ENCODE measurements around the gene C19orf44.
"Not testable (repeated sequence)": the region's sequence is repeated elsewhere in the genome, so short reads cannot be mapped to it uniquely, and the experiment has no call there.

C19orf44 gene

GRCh38 chr19:16458391-16459341 is 37.5 kb upstream of the C19orf44 start:
- peaks cover 35% of the 10 kb centered on the region for H3K4me1 ChIP-seq (ENCODE audit: insufficient read depth, low read length)
- WGBS: 87% methylated on average over 25 of the region's 25 CpGs
- H3K27me3 ChIP-seq (ENCODE audit: insufficient read depth, low read length): no peaks in the 10 kb centered on the region
- no peaks in the 10 kb centered on the region for H3K36me3 ChIP-seq (ENCODE audit: insufficient read depth, low read length)
- no peak overlapping the region; the same call in 1 of the 2 replicates for H3K9ac ChIP-seq (ENCODE audit: low read depth, low read length)
- peak overlapping the region; percentile 58; the same call in 1 of the 2 replicates for H3K27ac ChIP-seq (ENCODE audit: low read depth, low read length)
- H3K4me3 ChIP-seq (ENCODE audit: low read length): no peak overlapping the region
- no peaks in the 10 kb centered on the region for H3K9me3 ChIP-seq (ENCODE audit: insufficient read depth, low read depth, low read length)

- no peak overlapping the region for H3K9ac ChIP-seq (ENCODE audit: low read depth, low read length)
- no peak overlapping the region for H3K4me3 ChIP-seq (ENCODE audit: low read length)
- no peaks in the 10 kb centered on the region for H3K27me3 ChIP-seq (ENCODE audit: insufficient read depth, low read length)
- H3K4me1 ChIP-seq (ENCODE audit: insufficient read depth, low read length): peaks cover 26% of the 10 kb centered on the region
- WGBS: 90% methylated on average over 3 of the region's 3 CpGs
- H3K9me3 ChIP-seq (ENCODE audit: insufficient read depth, low read depth, low read length): no peaks in the 10 kb centered on the region
- no peaks in the 10 kb centered on the region for H3K36me3 ChIP-seq (ENCODE audit: insufficient read depth, low read length)
- H3K27ac ChIP-seq (ENCODE audit: low read depth, low read length): no peak overlapping the region
These were observed 36.5 kb upstream of the C19orf44 start for GRCh38 chr19:16459680-16460079.

- Histone ChIP-seq H3K36me3 (ENCODE audit: insufficient read depth, low read length) (no peaks in the 10 kb centered on the region; the same call in 1 of the 2 replicates), H3K9me3 (ENCODE audit: insufficient read depth, low read depth, low read length) (no peaks in the 10 kb centered on the region), H3K4me1 (ENCODE audit: insufficient read depth, low read length) (peaks cover 26% of the 10 kb centered on the region), H3K4me3 (ENCODE audit: low read length) (no peak overlapping the region), H3K27me3 (ENCODE audit: insufficient read depth, low read length) (no peaks in the 10 kb centered on the region), H3K27ac (ENCODE audit: low read depth, low read length) (no peak overlapping the region), H3K9ac (ENCODE audit: low read depth, low read length) (no peak overlapping the region)
- 96% methylated on average over 8 of the region's 8 CpGs for WGBS
These were observed 35.7 kb upstream of the C19orf44 start for GRCh38 chr19:16460454-16460853.

GRCh38 chr19:16461630-16462051 is 34.6 kb upstream of the C19orf44 start:
- Histone ChIP-seq H3K36me3 (ENCODE audit: insufficient read depth, low read length) (no peaks in the 10 kb centered on the region; the same call in 1 of the 2 replicates), H3K4me3 (ENCODE audit: low read length) (no peak overlapping the region), H3K27me3 (ENCODE audit: insufficient read depth, low read length) (no peaks in the 10 kb centered on the region), H3K27ac (ENCODE audit: low read depth, low read length) (no peak overlapping the region), H3K9ac (ENCODE audit: low read depth, low read length) (no peak overlapping the region), H3K4me1 (ENCODE audit: insufficient read depth, low read length) (peaks cover 24% of the 10 kb centered on the region), H3K9me3 (ENCODE audit: insufficient read depth, low read depth, low read length) (no peaks in the 10 kb centered on the region)
- 88% methylated on average over 9 of the region's 9 CpGs for WGBS

- no peaks in the 10 kb centered on the region; the same call in 1 of the 2 replicates for H3K36me3 ChIP-seq (ENCODE audit: insufficient read depth, low read length)
- no peak overlapping the region for H3K27ac ChIP-seq (ENCODE audit: low read depth, low read length)
- H3K4me1 ChIP-seq (ENCODE audit: insufficient read depth, low read length): peaks cover 14% of the 10 kb centered on the region
- 86% methylated on average over 6 of the region's 6 CpGs for WGBS
- no peaks in the 10 kb centered on the region for H3K27me3 ChIP-seq (ENCODE audit: insufficient read depth, low read length)
- H3K9me3 ChIP-seq (ENCODE audit: insufficient read depth, low read depth, low read length): no peaks in the 10 kb centered on the region
- H3K4me3 ChIP-seq (ENCODE audit: low read length): no peak overlapping the region
- H3K9ac ChIP-seq (ENCODE audit: low read depth, low read length): no peak overlapping the region; the same call in 1 of the 2 replicates
These were observed 33.4 kb upstream of the C19orf44 start for GRCh38 chr19:16462757-16463250.

- Histone ChIP-seq H3K4me1 (ENCODE audit: insufficient read depth, low read length) (peaks cover 7% of the 10 kb centered on the region), H3K9ac (ENCODE audit: low read depth, low read length) (no peak overlapping the region), H3K9me3 (ENCODE audit: insufficient read depth, low read depth, low read length) (no peaks in the 10 kb centered on the region), H3K4me3 (ENCODE audit: low read length) (no peak overlapping the region), H3K27ac (ENCODE audit: low read depth, low read length) (no peak overlapping the region), H3K36me3 (ENCODE audit: insufficient read depth, low read length) (no peaks in the 10 kb centered on the region; the same call in 1 of the 2 replicates), H3K27me3 (ENCODE audit: insufficient read depth, low read length) (no peaks in the 10 kb centered on the region)
- WGBS: 92% methylated on average over 6 of the region's 6 CpGs
These were observed 32.7 kb upstream of the C19orf44 start for GRCh38 chr19:16463341-16463990.

- Histone ChIP-seq H3K27ac (ENCODE audit: low read depth, low read length) (no peak overlapping the region), H3K9ac (ENCODE audit: low read depth, low read length) (no peak overlapping the region), H3K4me1 (ENCODE audit: insufficient read depth, low read length) (peaks cover under 1% of the 10 kb centered on the region; the same call in 1 of the 2 replicates)
These were observed 32.1 kb upstream of the C19orf44 start for GRCh38 chr19:16463991-16464575.

GRCh38 chr19:16465239-16465638 is 31.0 kb upstream of the C19orf44 start:
- no peak overlapping the region for H3K27ac ChIP-seq (ENCODE audit: low read depth, low read length)
- 92% methylated on average over 5 of the region's 5 CpGs for WGBS
- peaks cover 3% of the 10 kb centered on the region; the same call in 1 of the 2 replicates for H3K4me1 ChIP-seq (ENCODE audit: insufficient read depth, low read length)
- no peak overlapping the region for H3K9ac ChIP-seq (ENCODE audit: low read depth, low read length)
- H3K27me3 ChIP-seq (ENCODE audit: insufficient read depth, low read length): no peaks in the 10 kb centered on the region
- no peak overlapping the region for H3K4me3 ChIP-seq (ENCODE audit: low read length)
- H3K36me3 ChIP-seq (ENCODE audit: insufficient read depth, low read length): no peaks in the 10 kb centered on the region; the same call in 1 of the 2 replicates
- no peaks in the 10 kb centered on the region for H3K9me3 ChIP-seq (ENCODE audit: insufficient read depth, low read depth, low read length)

More at GRCh38 chr19:16463991-16464575, 32.1 kb upstream of the C19orf44 start:
- Histone ChIP-seq H3K4me3 (ENCODE audit: low read length) (no peak overlapping the region), H3K9me3 (ENCODE audit: insufficient read depth, low read depth, low read length) (no peaks in the 10 kb centered on the region), H3K27me3 (ENCODE audit: insufficient read depth, low read length) (no peaks in the 10 kb centered on the region), H3K36me3 (ENCODE audit: insufficient read depth, low read length) (no peaks in the 10 kb centered on the region; the same call in 1 of the 2 replicates)
- whole genome bisulfite sequencing: 86% methylated on average over 12 of the region's 12 CpGs

GRCh38 chr19:16466802-16467427 is 29.3 kb upstream of the C19orf44 start:
- not testable (repeated sequence) for H3K36me3 ChIP-seq (ENCODE audit: insufficient read depth, low read length); H3K9me3 ChIP-seq (ENCODE audit: insufficient read depth, low read depth, low read length); H3K27me3 ChIP-seq (ENCODE audit: insufficient read depth, low read length); H3K27ac ChIP-seq (ENCODE audit: low read depth, low read length); H3K4me3 ChIP-seq (ENCODE audit: low read length); H3K4me1 ChIP-seq (ENCODE audit: insufficient read depth, low read length); H3K9ac ChIP-seq (ENCODE audit: low read depth, low read length)
- WGBS: 93% methylated on average over 12 of the region's 12 CpGs

GRCh38 chr19:16467581-16467980 is 28.6 kb upstream of the C19orf44 start:
- 94% methylated on average over 6 of the region's 6 CpGs for WGBS
- Histone ChIP-seq H3K4me3 (ENCODE audit: low read length) (no peak overlapping the region), H3K9ac (ENCODE audit: low read depth, low read length) (no peak overlapping the region), H3K4me1 (ENCODE audit: insufficient read depth, low read length) (peaks cover 9% of the 10 kb centered on the region; the same call in 1 of the 2 replicates), H3K36me3 (ENCODE audit: insufficient read depth, low read length) (no peaks in the 10 kb centered on the region; the same call in 1 of the 2 replicates), H3K27me3 (ENCODE audit: insufficient read depth, low read length) (no peaks in the 10 kb centered on the region), H3K27ac (ENCODE audit: low read depth, low read length) (no peak overlapping the region), H3K9me3 (ENCODE audit: insufficient read depth, low read depth, low read length) (no peaks in the 10 kb centered on the region)
